ENCODE data around the gene TMEM30B. TPM values are rescaled to one million over a fixed set of nuclear protein-coding genes. Genes with fewer than 3 reads are reported as not detected.

Gene TMEM30B, protein sequence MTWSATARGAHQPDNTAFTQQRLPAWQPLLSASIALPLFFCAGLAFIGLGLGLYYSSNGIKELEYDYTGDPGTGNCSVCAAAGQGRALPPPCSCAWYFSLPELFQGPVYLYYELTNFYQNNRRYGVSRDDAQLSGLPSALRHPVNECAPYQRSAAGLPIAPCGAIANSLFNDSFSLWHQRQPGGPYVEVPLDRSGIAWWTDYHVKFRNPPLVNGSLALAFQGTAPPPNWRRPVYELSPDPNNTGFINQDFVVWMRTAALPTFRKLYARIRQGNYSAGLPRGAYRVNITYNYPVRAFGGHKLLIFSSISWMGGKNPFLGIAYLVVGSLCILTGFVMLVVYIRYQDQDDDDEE
- total RNA-seq = 0.44 and 0.47 TPM in 2 replicates

DNA sequence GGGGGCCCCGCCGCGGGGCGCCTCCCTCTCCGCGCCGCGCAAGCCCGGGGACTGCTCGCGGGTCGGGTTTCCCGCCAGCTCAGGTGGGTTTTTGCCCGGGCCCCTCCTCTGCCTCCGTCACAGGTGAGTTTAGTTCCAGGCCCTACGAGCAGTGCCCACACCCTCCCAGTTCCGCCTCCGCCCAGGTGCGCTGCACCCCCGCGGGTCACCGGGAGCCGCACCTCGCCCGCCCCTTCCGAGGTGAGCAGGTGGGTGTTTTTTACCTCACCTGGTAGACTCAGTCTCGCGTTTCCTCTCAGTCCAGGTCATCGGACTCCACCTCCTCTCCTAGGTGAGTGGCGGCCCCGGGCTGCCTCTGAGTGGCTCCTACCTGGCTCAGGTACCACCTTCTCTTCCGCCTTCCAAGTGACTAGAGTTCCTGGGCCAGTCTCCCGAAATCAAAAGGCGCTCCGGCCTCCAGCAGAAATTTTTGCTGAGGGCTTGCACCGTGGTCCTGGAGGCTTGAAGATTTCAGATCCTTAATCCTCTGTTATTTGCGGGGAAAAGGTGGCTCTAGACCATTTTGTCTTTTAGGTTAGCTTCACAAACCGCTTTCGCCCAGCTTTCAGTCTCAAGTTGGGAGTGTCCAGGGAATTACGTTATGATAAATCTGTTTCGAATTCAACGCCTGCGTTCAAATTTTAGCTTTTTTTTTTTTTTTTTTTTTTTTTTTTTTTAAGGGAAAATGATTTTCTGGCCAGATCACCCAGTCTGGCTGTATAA, at the start of gene TMEM30B:
Gene TMEM30B (minus strand): TSS at position 153 of the 762 bp plus-strand sequence. CDS start 191 bp downstream, outside the sequence.
- Mint-ChIP-seq H3K36me3 (ENCODE audit: low read depth) (no peaks in the 10 kb centered on the region), H3K4me1 (peaks cover 35% of the 10 kb centered on the region), H3K9me3 (no peaks in the 10 kb centered on the region), H3K4me3 (peak within 1 kb of the TSS; percentile 88), H3K27ac (peak within 1 kb of the TSS; percentile 84), H3K27me3 (peaks cover 25% of the 10 kb centered on the region)
- intact Hi-C loops (cut with micrococcal nuclease) = loop anchor here (5.0 kb wide), 2 partner anchors 41 to 846 kb away; partner anchors contain the start of gene PRKCH
- no peak for DNase-seq

DNA sequence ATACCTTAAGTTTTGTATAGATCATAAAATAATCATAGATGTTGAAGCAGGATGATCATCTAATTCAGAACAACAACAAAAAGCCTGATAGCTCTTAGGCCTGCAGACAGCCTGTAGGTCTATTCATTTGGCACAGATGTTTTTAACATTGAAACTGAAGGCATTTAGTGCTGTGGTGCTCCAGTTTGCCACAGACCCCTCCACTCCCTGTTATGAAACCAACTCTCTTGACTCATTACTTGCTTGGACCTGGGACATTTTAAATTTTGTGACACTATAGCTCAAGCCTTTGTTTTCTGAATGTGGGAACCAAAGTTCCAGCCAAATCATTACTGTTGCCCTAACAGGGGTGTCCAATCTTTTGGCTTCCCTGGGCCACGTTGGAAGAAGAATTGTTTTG, 49.4 kb upstream of the TMEM30B start:
- Mint-ChIP-seq H3K4me3 (peak overlapping the region; percentile 76), H3K27ac (peak overlapping the region; percentile 89), H3K36me3 (ENCODE audit: low read depth) (peaks cover 32% of the 10 kb centered on the region), H3K27me3 (no peaks in the 10 kb centered on the region), H3K4me1 (peaks cover 74% of the 10 kb centered on the region), H3K9me3 (no peaks in the 10 kb centered on the region)
- peak; percentile 82 for DNase-seq
- intact Hi-C loops (cut with micrococcal nuclease) = loop anchor here (2.0 to 10.0 kb wide), 4 partner anchors 58 to 576 kb away; partner anchors contain the start of gene HIF1A

- Mint-ChIP-seq H3K9me3 (no peaks in the 10 kb centered on the region), H3K4me1 (peaks cover 75% of the 10 kb centered on the region), H3K36me3 (ENCODE audit: low read depth) (peaks cover 36% of the 10 kb centered on the region), H3K4me3 (peak overlapping the region; percentile 76), H3K27ac (peak overlapping the region; percentile 89), H3K27me3 (no peaks in the 10 kb centered on the region)
- DNase-seq = peak; percentile 69
- intact Hi-C loops (cut with micrococcal nuclease) = loop anchor here (2.0 to 10.0 kb wide), 5 partner anchors 59 to 575 kb away; partner anchors contain the start of gene HIF1A
Observed at GRCh38 chr14:61329478-61330051, 48.4 kb upstream of the TMEM30B start.

GRCh38 chr14:61328626-61329262, 47.6 kb upstream of the TMEM30B start:
- no peaks in the 10 kb centered on the region for H3K9me3 Mint-ChIP-seq
- intact Hi-C loops (cut with micrococcal nuclease) = loop anchor here (1.0 to 10.0 kb wide), 2 partner anchors 14 to 126 kb away; no protein-coding TSS in a partner anchor
- H3K4me1 Mint-ChIP-seq = peaks cover 74% of the 10 kb centered on the region
- no peaks in the 10 kb centered on the region for H3K27me3 Mint-ChIP-seq
- H3K36me3 Mint-ChIP-seq (ENCODE audit: low read depth) = peaks cover 41% of the 10 kb centered on the region
- H3K27ac Mint-ChIP-seq = peak overlapping the region; percentile 89
- peak overlapping the region; percentile 76 for H3K4me3 Mint-ChIP-seq
- peak; percentile 60 for DNase-seq

DNA sequence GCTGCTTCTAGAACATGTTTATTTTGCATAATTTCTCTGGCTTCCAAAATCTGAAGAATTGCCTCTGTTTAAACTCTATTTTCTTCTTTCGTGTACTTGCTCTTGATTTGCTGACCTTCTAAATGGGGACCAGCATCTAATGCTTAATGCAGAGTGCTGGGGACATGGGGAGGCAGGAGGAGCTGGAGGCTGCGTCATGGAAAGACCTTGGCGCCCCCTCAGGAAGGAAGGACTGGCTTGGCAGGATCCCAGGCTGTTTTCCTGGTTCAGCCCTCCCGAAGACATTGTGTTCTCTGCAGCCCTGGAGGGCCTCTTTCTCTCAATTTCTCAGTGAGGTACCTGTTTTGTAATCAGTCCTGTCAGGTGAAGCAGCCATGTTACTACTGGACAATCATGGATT, 45.7 kb upstream of the TMEM30B start:
- Mint-ChIP-seq H3K4me3 (peak overlapping the region; percentile 87), H3K4me1 (peaks cover 59% of the 10 kb centered on the region), H3K27me3 (no peaks in the 10 kb centered on the region), H3K36me3 (ENCODE audit: low read depth) (peaks cover 45% of the 10 kb centered on the region), H3K27ac (peak overlapping the region; percentile 90), H3K9me3 (no peaks in the 10 kb centered on the region)
- intact Hi-C loops (cut with micrococcal nuclease) = loop anchor here (1.0 to 10.0 kb wide), 2 partner anchors 79 to 128 kb away; no protein-coding TSS in a partner anchor
- DNase-seq = peak; percentile 69

- Mint-ChIP-seq H3K9me3 (no peaks in the 10 kb centered on the region), H3K4me3 (peak overlapping the region; percentile 87)
Observed at GRCh38 chr14:61326146-61326545, 45.0 kb upstream of the TMEM30B start.

GRCh38 chr14:61325166-61325565, 44.0 kb upstream of the TMEM30B start:
- Mint-ChIP-seq H3K4me3 (peak overlapping the region; percentile 87), H3K27ac (peak overlapping the region; percentile 90), H3K36me3 (ENCODE audit: low read depth) (peaks cover 43% of the 10 kb centered on the region), H3K27me3 (no peaks in the 10 kb centered on the region), H3K4me1 (peaks cover 50% of the 10 kb centered on the region), H3K9me3 (no peaks in the 10 kb centered on the region)
- intact Hi-C loops (cut with micrococcal nuclease) = loop anchor here (10.0 kb wide), 1 partner anchor 130 kb away; no protein-coding TSS in a partner anchor
- peak; percentile 54 for DNase-seq

More at GRCh38 chr14:61326146-61326545, 45.0 kb upstream of the TMEM30B start:
- peak; percentile 59 for DNase-seq
- intact Hi-C loops (cut with micrococcal nuclease) = loop anchor here (1.0 to 10.0 kb wide), 2 partner anchors 80 to 129 kb away; no protein-coding TSS in a partner anchor
- Mint-ChIP-seq H3K27ac (peak overlapping the region; percentile 90), H3K4me1 (peaks cover 56% of the 10 kb centered on the region), H3K27me3 (no peaks in the 10 kb centered on the region), H3K36me3 (ENCODE audit: low read depth) (peaks cover 45% of the 10 kb centered on the region)

DNA sequence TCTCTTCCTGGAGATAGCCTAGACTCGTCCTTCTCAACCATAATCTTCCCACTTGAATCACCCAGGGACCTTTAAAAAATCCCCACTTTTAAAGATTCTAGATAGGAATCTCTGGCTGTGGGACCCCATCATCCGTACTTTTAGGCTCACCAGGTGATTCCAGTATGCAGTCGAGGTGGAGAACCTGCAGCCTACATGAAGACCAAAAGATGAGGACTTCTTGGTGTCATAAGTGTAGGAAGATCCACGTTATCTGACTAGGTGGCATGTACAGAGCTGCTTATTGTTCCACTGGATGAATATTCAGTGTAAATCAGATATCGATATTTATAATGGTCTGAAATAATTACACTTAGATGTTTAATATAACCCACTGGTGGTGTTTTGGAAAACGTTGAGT, 42.8 kb upstream of the TMEM30B start:
- peak overlapping the region; percentile 93 for H3K4me3 Mint-ChIP-seq
- H3K27me3 Mint-ChIP-seq = no peaks in the 10 kb centered on the region
- peak; percentile 63 for DNase-seq
- peaks cover 37% of the 10 kb centered on the region for H3K36me3 Mint-ChIP-seq (ENCODE audit: low read depth)
- intact Hi-C loops (cut with micrococcal nuclease) = loop anchor here (1.0 to 10.0 kb wide), 4 partner anchors 27 to 131 kb away; partner anchors contain the start of gene TMEM30B
- peaks cover 41% of the 10 kb centered on the region for H3K4me1 Mint-ChIP-seq
- H3K27ac Mint-ChIP-seq = peak overlapping the region; percentile 91
- H3K9me3 Mint-ChIP-seq = no peaks in the 10 kb centered on the region

GRCh38 chr14:61322799-61323290, 41.7 kb upstream of the TMEM30B start:
- intact Hi-C loops (cut with micrococcal nuclease) = loop anchor here (1.0 to 10.0 kb wide), 4 partner anchors 26 to 132 kb away; partner anchors contain the start of gene TMEM30B
- peak overlapping the region; percentile 93 for H3K4me3 Mint-ChIP-seq
- no peaks in the 10 kb centered on the region for H3K9me3 Mint-ChIP-seq
- DNase-seq = peak; percentile 84
- H3K4me1 Mint-ChIP-seq = peaks cover 33% of the 10 kb centered on the region
- peak overlapping the region; percentile 91 for H3K27ac Mint-ChIP-seq
- peaks cover 34% of the 10 kb centered on the region for H3K36me3 Mint-ChIP-seq (ENCODE audit: low read depth)
- no peaks in the 10 kb centered on the region for H3K27me3 Mint-ChIP-seq

DNA sequence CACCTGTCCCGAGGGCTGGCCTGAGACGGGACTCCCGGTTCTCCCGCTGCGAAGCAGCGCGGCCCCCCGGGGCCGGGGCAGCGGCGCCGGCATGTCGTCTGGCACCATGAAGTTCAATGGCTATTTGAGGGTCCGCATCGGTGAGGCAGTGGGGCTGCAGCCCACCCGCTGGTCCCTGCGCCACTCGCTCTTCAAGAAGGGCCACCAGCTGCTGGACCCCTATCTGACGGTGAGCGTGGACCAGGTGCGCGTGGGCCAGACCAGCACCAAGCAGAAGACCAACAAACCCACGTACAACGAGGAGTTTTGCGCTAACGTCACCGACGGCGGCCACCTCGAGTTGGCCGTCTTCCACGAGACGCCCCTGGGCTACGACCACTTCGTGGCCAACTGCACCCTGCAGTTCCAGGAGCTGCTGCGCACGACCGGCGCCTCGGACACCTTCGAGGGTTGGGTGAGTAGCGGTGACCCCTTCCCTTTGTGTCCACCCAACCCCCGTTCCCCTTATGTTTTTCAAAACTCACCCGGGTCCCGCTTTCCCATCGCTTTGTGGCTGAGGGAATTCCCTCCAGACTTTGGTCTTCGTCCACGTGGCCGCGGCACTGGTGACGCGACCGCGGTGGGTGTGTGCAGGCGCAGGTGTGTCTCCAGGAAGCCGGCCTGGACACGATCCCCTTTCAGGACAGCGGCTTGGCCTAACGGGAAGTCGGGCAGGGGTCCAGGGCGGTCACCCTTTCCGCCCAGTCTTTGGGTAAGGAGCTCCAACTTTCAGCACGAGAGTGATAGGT, 41.1 kb upstream of the TMEM30B start:
- Mint-ChIP-seq H3K27me3 (no peaks in the 10 kb centered on the region), H3K9me3 (no peaks in the 10 kb centered on the region), H3K36me3 (ENCODE audit: low read depth) (peaks cover 33% of the 10 kb centered on the region), H3K4me1 (peaks cover 27% of the 10 kb centered on the region), H3K4me3 (peak overlapping the region; percentile 93), H3K27ac (peak overlapping the region; percentile 91)
- no peak for DNase-seq
- intact Hi-C loops (cut with micrococcal nuclease) = loop anchor here (5.0 to 10.0 kb wide), 3 partner anchors 35 to 133 kb away; partner anchors contain the start of gene TMEM30B

- peak; percentile 96 for DNase-seq
- Mint-ChIP-seq H3K4me3 (peak within 1 kb of the TSS; percentile 93), H3K9me3 (no peaks in the 10 kb centered on the region), H3K36me3 (ENCODE audit: low read depth) (peaks cover 28% of the 10 kb centered on the region), H3K4me1 (peaks cover 21% of the 10 kb centered on the region), H3K27ac (peak within 1 kb of the TSS; percentile 91), H3K27me3 (no peaks in the 10 kb centered on the region)
- intact Hi-C loops (cut with micrococcal nuclease) = loop anchor here (5.0 to 10.0 kb wide), 3 partner anchors 36 to 133 kb away; partner anchors contain the start of gene TMEM30B
Observed at GRCh38 chr14:61321385-61322010, 40.4 kb upstream of the TMEM30B start, which contains the start of gene PRKCH. TSS of gene PRKCH (plus strand) at chr14:61321579. CDS start at chr14:61322102, 523 bp downstream.
